Measurements from ENCODE around the gene TBX4. TPM values are rescaled to one million over a fixed set of nuclear protein-coding genes. Genes with fewer than 3 reads are reported as not detected.
"Not testable (repeated sequence)": the region's sequence is repeated elsewhere in the genome, so short reads cannot be mapped to it uniquely, and the experiment has no call there.

Gene TBX4
- total RNA-seq, 2 donors from 2014 or later = not detected

DNA sequence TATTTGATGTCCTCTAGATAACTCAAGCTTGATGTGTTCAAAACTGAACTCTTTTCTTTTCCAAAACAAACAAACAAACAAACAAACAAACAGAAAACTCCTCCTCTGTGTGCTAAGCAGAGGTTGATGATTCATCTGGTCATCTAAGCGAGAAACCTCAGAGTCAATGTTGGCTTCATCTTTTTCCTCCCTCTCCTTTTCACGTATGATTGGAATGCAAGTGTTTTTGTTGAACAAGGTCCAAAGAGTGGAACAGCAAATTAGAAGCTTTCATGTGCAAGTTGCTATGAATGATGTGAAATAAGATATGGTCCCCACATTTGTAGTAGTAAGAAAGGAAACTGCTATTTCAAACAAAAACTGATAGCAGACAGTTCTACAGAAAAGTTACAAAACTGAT, 52.5 kb downstream of the TBX4 start:
- H3K4me1 ChIP-seq = no peaks in the 10 kb centered on the region
- H3K27me3 ChIP-seq = no peaks in the 10 kb centered on the region
- TF ChIP-seq, protein P1, sequence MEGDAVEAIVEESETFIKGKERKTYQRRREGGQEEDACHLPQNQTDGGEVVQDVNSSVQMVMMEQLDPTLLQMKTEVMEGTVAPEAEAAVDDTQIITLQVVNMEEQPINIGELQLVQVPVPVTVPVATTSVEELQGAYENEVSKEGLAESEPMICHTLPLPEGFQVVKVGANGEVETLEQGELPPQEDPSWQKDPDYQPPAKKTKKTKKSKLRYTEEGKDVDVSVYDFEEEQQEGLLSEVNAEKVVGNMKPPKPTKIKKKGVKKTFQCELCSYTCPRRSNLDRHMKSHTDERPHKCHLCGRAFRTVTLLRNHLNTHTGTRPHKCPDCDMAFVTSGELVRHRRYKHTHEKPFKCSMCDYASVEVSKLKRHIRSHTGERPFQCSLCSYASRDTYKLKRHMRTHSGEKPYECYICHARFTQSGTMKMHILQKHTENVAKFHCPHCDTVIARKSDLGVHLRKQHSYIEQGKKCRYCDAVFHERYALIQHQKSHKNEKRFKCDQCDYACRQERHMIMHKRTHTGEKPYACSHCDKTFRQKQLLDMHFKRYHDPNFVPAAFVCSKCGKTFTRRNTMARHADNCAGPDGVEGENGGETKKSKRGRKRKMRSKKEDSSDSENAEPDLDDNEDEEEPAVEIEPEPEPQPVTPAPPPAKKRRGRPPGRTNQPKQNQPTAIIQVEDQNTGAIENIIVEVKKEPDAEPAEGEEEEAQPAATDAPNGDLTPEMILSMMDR (IDR thresholded peaks at IDR 0.05) = no peak
- H3K36me3 ChIP-seq = no peaks in the 10 kb centered on the region
- H3K27ac ChIP-seq = no peak overlapping the region
- no peaks in the 10 kb centered on the region for H3K9me3 ChIP-seq
- H3K4me3 ChIP-seq = no peak overlapping the region
- no peak for DNase-seq (ENCODE audit: low spot score)

DNA sequence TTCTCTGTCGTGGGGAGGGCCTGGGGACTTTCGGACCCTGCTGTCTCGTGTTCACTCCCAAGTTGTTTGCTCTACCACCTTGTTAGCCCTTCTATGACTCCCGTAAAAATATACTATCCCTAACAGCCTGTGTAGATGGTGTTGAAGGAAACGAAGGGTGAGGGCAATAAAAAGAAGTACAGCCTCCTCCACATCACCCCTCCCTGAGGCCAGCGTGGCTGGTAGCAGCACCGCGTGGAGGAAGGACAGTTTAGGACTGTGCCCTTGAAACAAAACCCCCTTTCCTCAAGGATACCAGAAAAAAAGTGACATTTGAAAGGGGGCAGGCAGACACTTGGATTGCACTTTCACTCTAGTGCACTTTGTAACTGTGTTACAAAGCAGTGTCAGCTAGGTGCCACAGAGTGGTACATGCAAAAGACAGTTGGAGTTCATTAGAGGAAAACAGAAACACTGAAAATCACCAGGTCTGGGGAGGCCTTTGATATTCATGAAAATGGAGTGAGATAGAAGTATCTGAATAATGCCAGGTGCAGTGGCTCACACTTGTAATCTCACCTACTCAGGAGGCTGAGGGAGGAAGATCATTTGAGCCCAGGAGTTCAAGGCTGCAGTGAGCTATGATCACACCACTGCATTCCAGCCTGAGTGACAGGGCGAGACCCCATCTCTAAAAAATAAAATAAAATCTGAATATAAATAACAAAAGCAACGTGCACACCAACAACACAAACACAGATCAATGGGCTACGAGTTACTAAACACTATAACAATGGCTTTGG, 53.8 kb downstream of the TBX4 start:
- H3K27ac ChIP-seq = no peak overlapping the region
- no peaks in the 10 kb centered on the region for H3K36me3 ChIP-seq
- DNase-seq (ENCODE audit: low spot score) = no peak
- TF ChIP-seq, protein P1 (IDR thresholded peaks at IDR 0.05) = no peak
- no peaks in the 10 kb centered on the region for H3K4me1 ChIP-seq
- no peak overlapping the region for H3K4me3 ChIP-seq
- no peaks in the 10 kb centered on the region for H3K9me3 ChIP-seq
- H3K27me3 ChIP-seq = no peaks in the 10 kb centered on the region

DNA sequence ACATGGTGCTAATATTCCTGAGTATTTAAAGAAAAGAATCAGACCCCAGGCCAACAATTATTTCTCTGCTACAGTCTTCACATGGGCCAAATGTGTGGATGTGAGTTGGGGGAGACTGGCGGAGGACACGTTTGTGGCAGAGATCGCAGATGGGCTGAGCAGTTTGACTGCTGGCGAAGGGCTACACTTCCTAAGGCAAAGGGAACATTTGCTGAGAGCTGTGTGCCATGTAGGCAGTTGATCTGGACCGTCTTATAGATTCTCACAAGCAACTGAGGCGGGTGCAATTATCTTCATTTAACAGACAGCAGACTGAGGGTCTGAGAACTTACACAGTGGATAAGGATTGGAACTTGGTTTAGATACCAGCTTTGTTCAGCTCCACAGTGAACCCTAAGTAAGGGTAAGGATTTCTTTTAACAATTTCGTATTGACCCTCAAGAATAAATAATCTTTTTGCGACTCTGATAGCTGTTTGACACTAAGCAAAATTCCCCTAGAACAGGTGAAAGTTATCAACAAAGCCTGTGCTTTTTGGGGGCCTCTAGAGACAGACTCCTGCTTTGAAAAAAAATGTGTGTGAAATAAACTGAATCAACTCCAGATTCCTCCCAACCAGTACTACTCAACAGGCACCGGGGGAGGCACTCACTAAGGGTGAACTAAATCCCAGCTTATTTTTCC, 55.3 kb downstream of the TBX4 start:
- H3K27me3 ChIP-seq = no peaks in the 10 kb centered on the region
- H3K27ac ChIP-seq = no peak overlapping the region
- no peaks in the 10 kb centered on the region for H3K36me3 ChIP-seq
- H3K4me1 ChIP-seq = no peaks in the 10 kb centered on the region
- TF ChIP-seq, protein P1 (IDR thresholded peaks at IDR 0.05) = no peak
- no peak for DNase-seq (ENCODE audit: low spot score)
- no peak overlapping the region for H3K4me3 ChIP-seq
- H3K9me3 ChIP-seq = no peaks in the 10 kb centered on the region

DNA sequence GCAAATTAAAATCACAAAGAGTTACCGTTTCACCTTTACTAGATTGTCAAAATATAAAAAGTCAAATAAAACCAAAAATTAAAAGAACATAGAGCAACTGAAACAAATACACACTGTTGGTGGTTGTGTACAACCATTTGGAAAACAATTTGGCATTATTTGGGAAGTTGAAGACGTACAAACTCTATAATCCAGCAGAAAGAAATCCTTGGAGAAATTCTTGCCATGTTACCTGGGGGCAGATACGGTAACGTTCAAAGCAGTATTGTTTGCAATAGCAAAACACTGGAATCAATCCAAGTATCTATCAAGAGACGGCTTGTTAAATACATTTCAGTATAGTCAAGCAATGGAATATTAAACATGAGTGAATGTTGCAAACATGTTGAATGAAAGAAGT, 56.7 kb downstream of the TBX4 start:
- Histone ChIP-seq H3K4me1 (no peaks in the 10 kb centered on the region), H3K36me3 (no peaks in the 10 kb centered on the region), H3K27me3 (no peaks in the 10 kb centered on the region), H3K27ac (no peak overlapping the region), H3K4me3 (no peak overlapping the region), H3K9me3 (no peaks in the 10 kb centered on the region)
- no peak for DNase-seq (ENCODE audit: low spot score)
- TF ChIP-seq, protein P1 (IDR thresholded peaks at IDR 0.05) = no peak

DNA sequence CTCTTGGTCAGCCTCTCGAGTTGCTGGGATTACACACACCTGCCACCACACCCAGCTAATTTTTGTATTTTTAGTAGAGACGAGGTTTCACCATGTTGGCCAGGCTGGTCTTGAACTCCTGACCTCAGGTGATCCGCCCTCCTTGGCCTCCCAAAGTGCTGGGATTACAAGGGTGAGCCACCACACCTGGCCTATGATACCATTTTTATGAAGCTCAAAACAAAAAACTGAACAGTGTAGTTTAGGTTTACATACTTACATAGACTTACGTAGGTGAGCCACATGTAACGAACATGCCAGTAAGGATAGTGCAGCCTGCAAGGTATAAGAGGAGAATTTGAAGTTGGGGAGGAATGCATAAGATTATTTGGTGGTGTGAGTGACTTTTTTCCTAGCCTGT, 57.2 kb downstream of the TBX4 start:
- H3K9me3 ChIP-seq; H3K4me3 ChIP-seq; H3K27ac ChIP-seq; H3K4me1 ChIP-seq; DNase-seq (ENCODE audit: low spot score); H3K36me3 ChIP-seq; H3K27me3 ChIP-seq: not testable (repeated sequence)

DNA sequence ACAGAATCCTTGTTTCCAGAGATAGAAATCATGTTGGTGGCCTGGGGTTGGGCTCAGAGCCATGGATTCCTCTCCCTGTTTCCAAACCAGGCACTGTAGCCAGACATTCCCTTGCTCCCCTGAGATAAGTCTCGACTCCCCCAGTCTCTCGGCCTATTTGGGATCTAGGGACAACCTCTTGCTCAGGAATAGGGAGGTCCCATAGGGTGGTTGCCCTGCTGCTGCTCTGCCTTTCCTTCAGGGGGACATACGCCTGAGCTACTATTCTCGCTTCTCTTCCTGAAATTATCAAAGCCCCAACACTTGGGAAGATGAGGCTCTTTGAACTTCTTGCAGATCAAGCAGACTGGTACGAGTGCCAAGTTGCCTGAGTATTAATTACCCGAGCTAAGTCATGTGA, 58.0 kb downstream of the TBX4 start:
- Histone ChIP-seq H3K4me1 (no peaks in the 10 kb centered on the region), H3K4me3 (no peak overlapping the region), H3K27me3 (no peaks in the 10 kb centered on the region), H3K27ac (no peak overlapping the region), H3K9me3 (no peaks in the 10 kb centered on the region), H3K36me3 (no peaks in the 10 kb centered on the region)
- TF ChIP-seq, protein P1 (IDR thresholded peaks at IDR 0.05) = no peak
- no peak for DNase-seq (ENCODE audit: low spot score)

All from right atrium auricular region (tissue), 2 donors.